ENCODE data around the gene ATP6V1B1. TPM values are rescaled to one million over a fixed set of nuclear protein-coding genes. Genes with fewer than 3 reads are reported as not detected.

The ATP6V1B1 gene
- total RNA-seq, 1 donor from 2014 or later: not detected

GRCh38 chr2:70906439-70907005 is 29.2 kb upstream of the ATP6V1B1 start:
- no peak for FAIRE-seq
- TF ChIP-seq, protein P1, sequence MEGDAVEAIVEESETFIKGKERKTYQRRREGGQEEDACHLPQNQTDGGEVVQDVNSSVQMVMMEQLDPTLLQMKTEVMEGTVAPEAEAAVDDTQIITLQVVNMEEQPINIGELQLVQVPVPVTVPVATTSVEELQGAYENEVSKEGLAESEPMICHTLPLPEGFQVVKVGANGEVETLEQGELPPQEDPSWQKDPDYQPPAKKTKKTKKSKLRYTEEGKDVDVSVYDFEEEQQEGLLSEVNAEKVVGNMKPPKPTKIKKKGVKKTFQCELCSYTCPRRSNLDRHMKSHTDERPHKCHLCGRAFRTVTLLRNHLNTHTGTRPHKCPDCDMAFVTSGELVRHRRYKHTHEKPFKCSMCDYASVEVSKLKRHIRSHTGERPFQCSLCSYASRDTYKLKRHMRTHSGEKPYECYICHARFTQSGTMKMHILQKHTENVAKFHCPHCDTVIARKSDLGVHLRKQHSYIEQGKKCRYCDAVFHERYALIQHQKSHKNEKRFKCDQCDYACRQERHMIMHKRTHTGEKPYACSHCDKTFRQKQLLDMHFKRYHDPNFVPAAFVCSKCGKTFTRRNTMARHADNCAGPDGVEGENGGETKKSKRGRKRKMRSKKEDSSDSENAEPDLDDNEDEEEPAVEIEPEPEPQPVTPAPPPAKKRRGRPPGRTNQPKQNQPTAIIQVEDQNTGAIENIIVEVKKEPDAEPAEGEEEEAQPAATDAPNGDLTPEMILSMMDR (IDR thresholded peaks at IDR 0.05; ENCODE audit: insufficient read depth, low read length, severe bottlenecking): no peak
- peaks cover 30% of the 10 kb centered on the region for H3K27me3 ChIP-seq (ENCODE audit: control insufficient read depth, insufficient read depth, low read length)

GRCh38 chr2:70907130-70908057 is 28.3 kb upstream of the ATP6V1B1 start:
- no peak for FAIRE-seq
- H3K36me3 ChIP-seq (ENCODE audit: control insufficient read depth, insufficient read depth, low read length): no peaks in the 10 kb centered on the region
- H3K27me3 ChIP-seq (ENCODE audit: control insufficient read depth, insufficient read depth, low read length): peaks cover 30% of the 10 kb centered on the region
- no peak overlapping the region for H3K4me3 ChIP-seq (ENCODE audit: low read depth, low read length)
- no peak for DNase-seq (ENCODE audit: low read depth)
- TF ChIP-seq, protein P1 (IDR thresholded peaks at IDR 0.05; ENCODE audit: insufficient read depth, low read length, severe bottlenecking): no peak

More at GRCh38 chr2:70906439-70907005, 29.2 kb upstream of the ATP6V1B1 start:
- Histone ChIP-seq H3K36me3 (ENCODE audit: control insufficient read depth, insufficient read depth, low read length) (no peaks in the 10 kb centered on the region), H3K4me3 (ENCODE audit: low read depth, low read length) (no peak overlapping the region)
- DNase-seq (ENCODE audit: low read depth): no peak

- Histone ChIP-seq H3K36me3 (ENCODE audit: control insufficient read depth, insufficient read depth, low read length) (no peaks in the 10 kb centered on the region), H3K27me3 (ENCODE audit: control insufficient read depth, insufficient read depth, low read length) (no peaks in the 10 kb centered on the region), H3K4me3 (ENCODE audit: low read depth, low read length) (no peak overlapping the region)
- no peak for FAIRE-seq
- DNase-seq (ENCODE audit: low read depth): no peak
- TF ChIP-seq, protein P1 (IDR thresholded peaks at IDR 0.05; ENCODE audit: insufficient read depth, low read length, severe bottlenecking): no peak
These were observed 19.4 kb upstream of the ATP6V1B1 start for GRCh38 chr2:70916291-70916690.

GRCh38 chr2:70918016-70918415 is 17.7 kb upstream of the ATP6V1B1 start:
- Histone ChIP-seq H3K4me3 (ENCODE audit: low read depth, low read length) (no peak overlapping the region), H3K27me3 (ENCODE audit: control insufficient read depth, insufficient read depth, low read length) (no peaks in the 10 kb centered on the region), H3K36me3 (ENCODE audit: control insufficient read depth, insufficient read depth, low read length) (no peaks in the 10 kb centered on the region)
- FAIRE-seq: no peak
- no peak for DNase-seq (ENCODE audit: low read depth)
- TF ChIP-seq, protein P1 (IDR thresholded peaks at IDR 0.05; ENCODE audit: insufficient read depth, low read length, severe bottlenecking): no peak

DNA sequence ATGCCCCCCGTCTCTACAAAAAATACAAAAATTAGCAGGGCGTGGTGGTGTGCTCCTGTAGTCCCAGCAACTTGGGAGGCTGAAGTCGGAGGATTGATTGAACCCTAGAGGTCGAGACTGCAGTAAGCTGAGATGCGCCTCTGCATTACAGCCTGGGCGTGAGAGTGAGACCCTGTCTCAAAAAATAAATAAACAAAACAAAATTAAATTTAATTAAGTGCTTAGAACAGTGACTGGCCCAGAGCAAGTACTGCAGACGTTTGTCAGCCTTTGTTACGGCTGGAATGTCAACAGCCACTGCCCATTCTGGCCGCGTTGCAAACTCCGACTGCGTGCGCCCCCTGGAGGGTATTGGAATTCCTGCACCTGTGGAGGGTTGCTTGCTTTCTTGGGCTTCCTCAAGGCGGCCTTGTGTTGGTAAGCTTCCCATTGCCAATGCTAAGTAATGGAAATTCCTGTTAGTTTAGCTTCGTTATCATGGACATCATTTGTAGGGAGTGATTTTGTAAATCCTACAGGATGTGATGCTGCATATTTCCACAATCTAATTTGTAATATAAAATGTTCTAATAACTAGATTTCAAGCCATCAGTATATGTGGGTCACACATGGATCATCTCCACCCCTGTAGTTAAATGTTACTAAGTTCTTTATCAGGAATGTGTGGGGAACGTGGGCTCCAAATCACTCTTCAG is 15.9 kb upstream of the ATP6V1B1 start:
- no peaks in the 10 kb centered on the region for H3K36me3 ChIP-seq (ENCODE audit: control insufficient read depth, insufficient read depth, low read length)
- TF ChIP-seq, protein P1 (IDR thresholded peaks at IDR 0.05; ENCODE audit: insufficient read depth, low read length, severe bottlenecking): peak; percentile 92
- H3K4me3 ChIP-seq (ENCODE audit: low read depth, low read length): no peak overlapping the region
- FAIRE-seq: no peak
- no peaks in the 10 kb centered on the region for H3K27me3 ChIP-seq (ENCODE audit: control insufficient read depth, insufficient read depth, low read length)
- DNase-seq (ENCODE audit: low read depth): peak; percentile 64

All from bronchial epithelial cell (primary cell).